ENCODE results near the gene FAM234B.

FAM234B gene

DNA sequence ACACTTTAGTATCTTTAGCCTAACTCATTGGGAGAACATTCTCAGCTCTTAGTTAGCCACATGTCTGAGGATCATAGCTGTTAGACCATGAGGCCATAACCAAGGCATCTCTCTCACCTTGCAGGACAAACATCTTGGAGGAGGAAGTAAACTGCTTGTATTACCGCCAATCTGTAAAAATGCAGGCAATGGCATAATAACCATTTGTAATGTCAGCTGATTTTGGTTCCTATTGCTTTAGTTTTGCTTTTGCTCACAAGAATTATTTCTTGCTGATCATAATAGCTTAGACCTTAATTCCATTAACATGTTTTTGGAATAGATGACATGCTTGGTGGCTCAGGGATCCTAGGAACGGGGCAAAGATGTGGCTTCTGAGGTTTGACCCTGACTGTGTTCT lies 75.6 kb downstream of the FAM234B start:
- DNase-seq (ENCODE audit: low read depth), result no peak

DNA sequence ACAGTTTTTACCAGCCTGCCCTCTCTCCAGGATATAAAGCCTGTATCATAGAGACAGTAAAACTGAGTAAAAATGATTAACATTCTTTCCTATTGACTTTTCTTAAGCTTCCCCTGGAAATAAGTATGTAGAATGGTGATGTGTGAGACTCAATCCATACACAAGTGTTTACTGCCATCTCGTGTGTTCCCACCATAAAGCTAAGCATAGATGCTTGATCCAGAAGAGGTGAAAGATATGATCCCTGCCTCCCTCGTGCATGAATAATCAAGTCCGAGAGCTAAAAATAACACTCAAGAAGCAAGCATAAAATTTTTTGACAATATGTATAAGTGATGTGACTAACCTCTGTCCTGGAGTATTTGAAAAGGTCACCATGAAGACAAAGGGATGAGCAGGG lies 76.2 kb downstream of the FAM234B start:
- DNase-seq (ENCODE audit: low read depth), result no peak

DNA sequence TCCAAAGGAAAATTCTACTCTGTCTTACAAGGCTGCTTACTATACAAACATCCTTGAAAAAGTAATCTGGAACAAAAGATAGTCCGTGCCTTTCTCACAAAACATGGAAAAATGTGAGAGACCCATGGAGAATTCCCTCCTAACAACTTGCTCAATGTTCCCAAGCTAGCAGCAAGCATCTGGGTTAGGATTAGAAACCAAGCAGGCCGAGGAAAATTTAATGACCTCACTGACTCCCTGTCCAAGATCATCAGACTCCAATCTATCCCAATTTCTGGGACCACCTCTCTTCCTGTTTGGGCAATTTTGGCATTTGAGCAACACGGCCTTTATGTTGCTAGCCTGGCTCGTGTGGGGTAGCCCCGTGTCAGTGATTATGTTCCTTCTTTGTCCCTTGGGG lies 77.4 kb downstream of the FAM234B start:
- DNase-seq (ENCODE audit: low read depth), result no peak

DNA sequence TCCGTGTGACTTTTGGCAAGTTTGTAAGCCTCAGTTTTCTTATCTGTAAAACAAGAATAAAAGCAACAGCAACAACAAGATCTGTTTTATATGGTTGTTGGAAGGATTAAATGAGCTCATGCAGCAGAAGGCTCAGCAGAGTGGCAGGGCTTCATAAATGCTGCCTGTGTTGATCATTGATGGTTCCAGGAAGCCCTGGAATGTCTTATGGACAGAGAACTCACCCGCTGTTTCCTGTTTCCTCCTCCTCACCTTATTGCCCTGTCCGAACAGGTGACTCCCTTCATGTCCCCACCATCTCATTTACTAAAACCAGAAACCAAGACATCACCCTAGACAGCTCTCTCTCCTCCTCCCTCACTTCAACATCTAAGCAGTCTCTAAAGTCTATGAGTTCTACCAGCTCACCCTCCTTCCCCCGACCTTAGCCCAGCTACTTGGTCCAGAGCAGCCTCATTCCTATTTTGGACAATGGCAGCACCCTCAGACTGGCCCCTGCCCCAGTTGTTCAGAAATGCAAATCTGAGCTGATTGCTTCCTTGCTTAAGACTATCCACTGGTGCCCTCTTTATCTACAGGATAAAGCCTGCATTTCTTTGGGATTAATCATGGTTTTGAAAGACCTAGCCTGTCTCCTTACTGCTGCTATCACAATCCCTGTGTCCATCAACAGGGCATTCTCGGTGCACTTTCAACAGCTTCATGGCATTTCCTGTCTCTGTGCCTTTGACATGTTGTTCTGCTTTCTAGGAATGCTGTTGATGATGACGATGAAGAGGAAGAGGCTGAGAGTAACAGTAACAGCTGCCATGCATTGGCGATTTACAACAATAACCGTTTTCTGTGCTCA lies 80.7 kb downstream of the FAM234B start:
- DNase-seq (ENCODE audit: low read depth), result no peak

DNA sequence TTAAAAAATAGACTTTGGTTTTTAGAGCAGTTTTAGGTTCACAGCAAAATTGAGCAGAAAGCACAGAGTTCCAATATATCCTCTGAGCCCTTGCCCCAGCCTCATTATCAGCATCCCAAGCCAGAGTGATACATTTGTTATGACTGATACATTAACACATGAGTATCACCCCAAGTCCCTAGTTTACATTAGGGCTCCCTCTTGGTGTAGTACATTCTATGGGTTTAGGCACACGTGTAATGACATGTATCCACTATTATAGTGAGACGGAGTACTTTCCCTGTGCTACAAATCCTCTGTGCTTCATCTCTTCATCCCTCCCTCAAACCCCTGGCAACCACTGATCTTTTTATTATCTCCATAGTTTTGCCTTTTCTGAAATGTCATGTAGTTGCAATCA lies 81.8 kb downstream of the FAM234B start:
- no peak for DNase-seq (ENCODE audit: low read depth)

DNA sequence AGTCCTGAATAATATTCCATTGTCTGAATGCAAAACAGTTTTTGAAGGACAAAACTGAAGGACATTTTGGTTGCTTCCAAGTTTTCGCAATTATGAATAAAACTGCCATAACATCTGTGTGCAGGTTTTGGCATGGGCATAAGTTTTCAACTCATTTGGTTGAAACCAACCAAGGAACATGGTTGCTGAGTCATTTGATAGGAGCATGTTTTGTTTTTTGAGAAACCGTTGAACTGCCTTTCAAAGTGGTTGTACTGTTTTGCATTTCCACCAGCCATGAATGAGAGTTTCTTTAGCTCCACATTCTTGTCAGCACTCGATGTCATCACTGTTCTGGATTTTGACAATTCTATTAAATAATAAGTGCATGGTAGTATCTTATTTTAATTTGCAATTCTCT lies 82.3 kb downstream of the FAM234B start:
- DNase-seq (ENCODE audit: low read depth), result no peak

DNA sequence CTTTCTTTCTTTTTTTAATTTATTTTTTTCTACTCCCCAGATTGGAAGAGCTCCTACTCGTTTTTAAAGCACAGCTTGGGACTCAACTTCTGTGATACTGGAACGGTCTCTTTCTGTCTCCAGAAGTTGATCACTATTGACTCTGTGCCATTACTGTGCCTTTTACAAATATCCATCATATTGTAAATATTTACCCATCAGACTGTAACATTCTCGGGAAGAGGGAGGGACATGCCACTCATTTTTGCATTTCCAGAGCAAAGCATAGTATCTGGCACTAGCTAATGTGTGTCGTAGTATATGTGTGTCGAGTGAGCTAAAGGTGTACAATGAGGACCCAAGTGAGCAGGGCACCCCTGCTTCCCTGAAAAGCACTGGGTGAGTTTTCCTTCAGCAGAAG lies 83.3 kb downstream of the FAM234B start:
- DNase-seq (ENCODE audit: low read depth), result no peak

DNA sequence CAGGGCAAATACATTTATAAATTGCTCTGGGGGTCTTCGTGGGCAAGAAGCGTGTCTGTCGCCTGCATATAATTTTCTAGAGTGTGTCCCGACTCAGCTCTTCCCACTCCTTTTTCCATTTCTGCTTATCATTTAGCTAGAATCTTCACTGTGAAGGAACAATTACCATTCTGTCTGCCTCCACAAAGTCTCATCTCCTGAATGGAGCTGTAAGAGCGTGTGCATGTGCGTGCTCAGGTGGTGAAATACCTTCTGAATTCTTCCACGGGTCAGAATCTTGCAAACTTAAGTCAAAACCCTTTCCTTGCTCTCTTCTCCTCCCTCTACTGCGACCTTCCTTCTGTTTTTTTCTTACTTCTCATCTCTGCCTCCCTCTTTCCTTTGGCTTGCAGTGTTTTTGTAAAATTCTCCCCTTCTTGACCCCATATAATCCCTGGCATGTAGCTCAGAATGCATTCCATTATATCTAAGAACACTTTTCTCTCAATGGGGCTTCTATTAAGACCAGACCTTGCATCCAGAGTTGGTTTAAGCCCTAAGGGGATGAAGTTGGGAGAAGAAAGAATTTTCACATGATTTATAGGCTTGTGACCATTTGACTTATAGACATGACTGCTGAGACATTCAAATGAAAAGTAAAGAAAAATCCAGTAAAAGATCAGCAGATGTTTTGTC lies 84.2 kb downstream of the FAM234B start:
- DNase-seq (ENCODE audit: low read depth), result no peak

DNA sequence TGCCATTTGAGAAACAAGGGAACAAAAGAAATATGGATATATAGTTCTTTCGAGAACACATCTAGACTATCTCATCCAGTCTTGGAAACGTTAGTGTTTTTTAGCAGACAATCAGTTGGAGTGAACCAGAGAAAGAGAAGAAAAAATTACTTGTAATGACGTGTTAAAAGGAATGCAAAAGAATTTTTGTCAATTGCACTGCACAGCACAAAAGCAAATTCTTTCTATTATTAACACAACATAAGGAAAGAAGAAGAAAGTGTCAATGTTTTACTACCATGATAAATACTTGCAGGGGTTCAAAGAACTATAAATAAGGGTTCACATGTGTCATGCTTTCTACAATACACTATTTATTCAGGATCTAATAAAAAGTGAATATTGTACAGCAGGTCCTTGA lies 86.8 kb downstream of the FAM234B start:
- no peak for DNase-seq (ENCODE audit: low read depth)

All from stimulated activated CD8-positive, alpha-beta memory T cell treated with anti-CD3 and anti-CD28 coated beads, Interleukin-12 subunit alpha, Interleukin-12 subunit beta, amount 100 ng/mL, for 4 hours (primary cell).